Activated CD4-positive, CD25-positive, alpha-beta regulatory T cell treated with anti-CD3 and anti-CD28 coated beads, Interleukin-2, amount 50 U/mL, for 24 hours (primary cell): Measurements from ENCODE around the gene CXCL17.
A peak's percentile ranks its signal among the peaks of the same experiment; 100 is the strongest.

ENCODE experiments used
- ATAC-seq, 2 donors: fragments of 150-1000 bp; cut with Tn5 transposase; one replicate each; pipeline ENCODE4 v1.10.0; 2021; ENCODE audit warnings: mild to moderate bottlenecking in 1 of 2, moderate library complexity in 1 of 2

The CXCL17 gene

DNA sequence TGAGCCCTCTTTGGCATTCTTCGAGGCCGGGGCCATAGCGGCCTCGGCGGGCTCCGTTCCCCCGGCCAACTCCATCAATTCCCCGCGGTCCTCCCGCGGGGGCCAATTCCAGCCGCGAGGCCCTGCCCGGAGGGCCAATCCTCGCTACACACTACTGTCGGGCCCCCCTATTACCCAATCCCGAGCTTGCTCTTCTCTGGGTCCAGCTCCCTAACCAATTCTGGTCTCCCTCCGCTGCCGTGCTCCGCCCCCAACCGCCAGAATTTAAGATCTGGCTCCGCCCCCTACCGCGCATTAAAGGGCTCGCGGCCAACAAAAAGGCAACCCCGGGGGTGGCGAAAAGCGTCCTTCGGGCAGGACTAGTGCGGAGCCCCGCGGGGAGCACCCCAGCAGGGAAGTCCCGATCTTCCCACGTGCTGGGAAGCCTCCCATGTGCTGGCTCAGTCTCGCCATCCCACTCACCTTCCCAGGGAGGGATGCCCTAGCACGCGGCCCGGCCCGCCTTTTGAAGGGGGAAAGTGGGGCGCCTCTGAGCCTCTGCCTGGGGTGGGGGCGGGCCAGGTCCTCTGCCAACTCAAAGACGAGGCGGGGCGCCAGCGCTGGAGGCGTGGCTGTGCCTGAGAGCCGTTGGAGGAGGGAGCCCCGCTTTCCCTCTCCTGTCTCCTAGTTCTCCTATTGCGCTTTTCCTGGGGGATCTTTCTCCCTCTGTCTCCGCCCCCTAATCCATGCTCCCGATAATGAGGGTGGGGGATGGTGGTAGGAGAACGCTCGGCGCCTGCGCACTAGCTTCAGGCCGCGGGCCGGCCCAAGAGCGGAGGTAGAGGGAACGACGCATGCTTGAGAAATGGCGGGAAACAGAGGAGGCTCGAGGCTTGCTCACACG, 19.0 kb downstream of the CXCL17 start:
- ATAC-seq = peak; percentile 92 to 95

DNA sequence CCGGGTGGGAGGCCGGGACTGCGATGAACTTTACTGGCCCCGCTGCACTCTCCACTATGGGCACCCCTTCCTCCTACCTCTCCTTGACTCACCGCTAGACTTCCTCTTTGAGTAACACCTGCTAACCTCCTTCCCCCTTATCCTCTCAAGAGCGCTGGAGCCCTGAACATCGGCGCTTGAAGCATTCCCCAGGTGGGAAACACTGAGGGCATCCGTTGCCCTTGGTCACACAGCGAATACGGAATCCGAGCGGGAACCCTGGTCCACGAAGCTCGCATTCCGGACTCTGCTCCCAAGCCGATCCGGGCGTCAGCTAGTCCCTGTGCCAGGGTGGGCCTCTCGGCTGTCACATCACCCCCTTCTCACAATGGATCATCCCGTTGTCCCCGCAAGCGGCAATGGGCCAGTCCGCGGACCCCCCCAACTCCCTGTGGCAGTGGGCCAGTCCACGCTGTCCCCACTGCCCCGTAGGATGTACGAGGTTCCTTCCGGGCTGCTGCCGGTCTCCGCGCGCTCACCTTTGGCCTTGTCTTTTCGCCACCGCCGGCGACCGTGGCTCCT, 19.8 kb downstream of the CXCL17 start:
- peak; percentile 58 to 64 for ATAC-seq

DNA sequence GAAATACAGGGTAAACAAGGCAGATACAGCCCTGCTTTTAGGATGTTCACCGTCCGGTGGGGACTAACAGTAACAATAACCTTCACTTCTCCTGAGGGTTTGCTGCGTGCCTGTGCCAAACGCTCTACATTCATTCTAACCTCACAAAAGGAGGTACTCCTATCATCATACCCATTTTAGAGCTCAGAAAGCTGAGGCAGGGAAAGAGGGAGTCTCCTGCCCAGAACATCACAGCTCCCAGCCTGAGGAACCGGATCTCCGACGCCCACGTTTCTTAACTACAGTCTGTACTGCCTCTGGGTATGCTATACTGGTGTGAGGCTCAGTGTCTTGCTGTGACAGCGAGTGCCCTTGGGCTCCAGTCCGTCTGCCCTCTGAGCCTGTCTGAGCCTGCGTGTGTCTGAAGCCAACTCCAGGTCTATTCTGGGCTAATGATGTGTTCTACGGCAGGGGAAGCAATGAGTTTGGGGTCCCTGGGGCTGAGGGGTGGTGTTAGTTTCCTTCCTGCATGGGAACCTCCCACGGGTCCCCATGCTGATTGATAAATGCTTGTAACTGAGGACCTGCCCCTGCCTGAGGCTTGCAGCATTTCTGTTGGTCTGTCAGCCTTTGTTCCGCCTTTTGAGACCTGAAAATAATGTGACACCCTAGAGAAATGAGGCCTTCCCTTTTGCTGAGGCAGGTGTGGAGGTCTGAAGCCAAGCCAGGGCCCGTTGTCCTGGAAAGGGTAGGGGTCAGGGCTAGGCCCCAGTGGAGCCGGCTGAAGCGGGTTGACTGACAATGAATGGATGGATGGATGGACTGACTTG, 20.4 kb downstream of the CXCL17 start:
- no peak for ATAC-seq

DNA sequence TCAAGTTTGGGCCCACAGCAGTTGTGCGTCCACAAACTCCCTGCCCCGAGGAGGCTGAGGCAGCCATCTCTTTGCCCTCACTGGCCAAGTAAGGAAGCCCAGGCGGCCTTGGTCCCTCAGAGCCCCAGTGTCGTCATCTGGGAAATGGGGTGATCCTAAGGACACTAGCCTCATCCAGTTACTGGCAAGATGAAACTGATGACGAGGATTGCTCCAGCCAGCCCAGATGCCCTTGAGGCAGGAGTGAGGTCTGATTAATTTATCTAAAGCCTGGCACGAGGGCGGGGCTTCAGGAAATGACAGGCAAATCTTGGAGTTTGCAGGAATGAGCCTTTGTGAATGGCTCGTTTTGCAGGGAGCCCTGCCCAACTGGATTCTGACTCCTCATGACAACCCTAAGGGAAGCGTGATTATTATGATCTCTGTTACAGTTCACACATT, 21.1 kb downstream of the CXCL17 start:
- ATAC-seq = no peak

DNA sequence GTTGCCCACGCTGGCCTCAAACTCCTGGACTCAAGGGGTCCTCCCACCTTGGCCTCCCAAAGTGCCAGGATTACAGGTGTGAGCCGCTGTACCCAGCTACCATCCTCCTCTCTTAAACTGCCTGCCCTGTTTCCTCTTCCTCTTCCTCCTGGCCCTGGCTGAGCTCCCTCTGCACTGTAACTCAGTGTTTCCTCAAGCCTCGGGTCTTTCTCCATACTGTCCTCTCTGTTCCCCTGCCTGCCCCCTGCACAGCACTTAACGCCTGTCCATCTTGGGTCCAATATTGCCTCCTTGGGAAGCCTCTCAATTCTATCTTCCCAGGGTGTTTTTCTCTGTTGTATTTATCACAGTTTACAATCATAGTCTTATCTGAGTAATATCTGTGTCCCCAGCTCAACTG, 21.6 kb downstream of the CXCL17 start:
- ATAC-seq = no peak

DNA sequence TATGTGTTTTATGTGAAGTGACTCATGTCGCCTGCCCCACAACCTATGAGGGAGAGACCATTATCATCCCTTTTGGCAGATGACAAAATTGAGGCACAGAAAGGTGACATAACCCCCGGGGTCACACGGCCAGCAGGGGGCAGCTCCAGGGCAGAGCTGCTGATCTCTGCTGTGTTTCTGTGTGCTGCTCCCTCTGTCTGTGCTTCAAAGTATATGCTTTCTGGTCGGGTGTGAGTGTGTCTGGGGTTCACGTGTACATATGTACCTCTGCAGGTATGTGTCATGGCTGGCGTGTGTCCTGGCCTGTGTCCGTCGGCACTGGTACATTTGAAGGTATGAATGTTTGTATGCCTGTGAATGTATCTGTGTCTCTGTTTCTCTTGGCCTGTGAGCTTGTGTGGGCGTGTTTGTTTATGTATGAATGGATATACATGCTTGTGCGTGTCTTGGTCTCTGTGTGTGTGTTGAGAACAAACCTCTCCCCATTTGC, 22.6 kb downstream of the CXCL17 start:
- ATAC-seq = peak; percentile 33 to 50

DNA sequence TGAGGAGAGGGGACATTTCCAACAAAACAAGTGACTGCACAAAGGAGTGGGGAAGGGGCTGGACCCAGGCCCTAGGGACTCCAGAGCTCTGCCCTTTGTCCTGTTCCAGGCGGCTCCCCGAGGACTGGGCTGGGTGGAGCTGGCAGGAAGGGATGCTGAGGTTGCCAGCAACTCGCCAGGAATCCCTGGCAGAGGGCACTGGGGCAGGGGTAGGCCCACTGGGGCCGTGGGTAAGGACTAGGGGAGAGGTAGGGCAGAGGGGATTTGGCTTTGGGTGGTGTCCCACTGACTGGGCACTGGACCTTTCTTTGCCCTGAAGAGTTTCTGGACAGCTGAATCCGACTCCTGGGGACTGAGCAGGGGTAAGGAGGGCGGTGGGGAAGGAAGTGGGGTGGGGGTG, 23.4 kb downstream of the CXCL17 start:
- no peak for ATAC-seq

DNA sequence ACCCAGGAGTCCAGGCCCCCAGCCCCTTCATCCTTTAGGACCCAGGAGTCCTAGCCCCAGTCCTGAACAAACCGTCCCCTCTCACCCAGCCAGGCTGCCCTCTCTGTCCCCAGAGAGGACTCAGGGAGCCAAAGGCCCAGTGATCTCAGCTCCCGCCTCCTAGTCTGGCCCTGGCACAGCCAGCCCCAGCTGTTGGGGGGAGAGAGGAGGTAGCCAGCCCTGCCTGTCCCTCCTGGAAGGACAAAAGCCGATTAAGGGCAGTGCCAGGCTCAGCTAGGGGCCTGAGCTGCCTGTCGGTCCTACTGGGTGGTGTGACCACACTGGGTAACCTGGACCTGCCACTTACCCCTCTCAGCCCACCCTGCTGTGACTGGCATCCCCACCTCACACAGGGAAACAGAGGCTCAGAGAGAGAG, 30.1 kb downstream of the CXCL17 start:
- ATAC-seq = no peak

DNA sequence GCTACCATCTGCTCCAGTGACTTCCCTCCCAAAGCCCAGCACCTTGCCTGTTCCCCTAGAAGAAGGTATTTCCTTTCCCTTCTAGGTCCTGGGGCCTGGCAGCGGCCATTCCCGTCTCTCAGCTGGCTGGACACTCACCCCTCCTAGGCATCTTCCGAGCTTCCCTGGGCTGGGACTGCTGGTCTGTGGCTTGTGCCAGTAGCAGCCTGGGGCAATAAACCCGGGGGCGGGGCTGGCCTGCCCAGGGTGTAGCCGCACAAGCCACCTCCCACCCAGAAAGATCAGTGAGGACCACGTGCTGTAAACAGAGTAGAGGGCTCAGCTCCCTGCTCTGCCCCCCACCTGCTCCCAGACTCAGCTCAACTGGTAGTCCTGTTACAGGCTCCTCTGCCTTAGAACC, 30.5 kb downstream of the CXCL17 start:
- no peak for ATAC-seq

DNA sequence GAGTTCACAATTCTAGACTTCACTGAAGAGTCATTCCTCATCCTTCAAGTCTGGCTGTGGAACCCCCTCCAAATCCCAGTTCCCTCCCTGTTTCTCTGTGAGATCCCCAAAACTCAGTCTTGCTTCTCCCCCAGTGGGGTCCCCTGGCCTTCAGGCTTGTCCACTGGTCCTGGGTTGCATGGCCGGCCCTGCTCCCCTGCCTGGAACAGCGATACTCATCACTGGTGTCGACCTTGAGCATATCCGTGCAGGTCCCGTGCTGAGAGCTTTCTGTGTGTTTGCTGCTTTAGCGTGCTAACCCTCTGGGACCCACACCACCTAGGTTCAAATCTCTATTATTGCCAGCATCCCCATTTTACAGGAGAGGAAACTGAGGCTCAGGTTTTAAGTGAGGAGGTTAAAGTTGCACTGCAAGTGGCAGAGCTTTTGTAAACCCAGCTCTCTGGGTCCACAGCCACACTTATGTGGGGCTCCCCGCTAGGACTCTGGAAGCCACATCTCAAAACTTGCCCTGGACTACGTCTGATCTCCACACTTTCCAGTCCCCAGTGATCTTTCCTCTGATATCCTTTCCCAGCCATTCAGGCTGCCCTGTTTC, 31.1 kb downstream of the CXCL17 start:
- no peak for ATAC-seq

DNA sequence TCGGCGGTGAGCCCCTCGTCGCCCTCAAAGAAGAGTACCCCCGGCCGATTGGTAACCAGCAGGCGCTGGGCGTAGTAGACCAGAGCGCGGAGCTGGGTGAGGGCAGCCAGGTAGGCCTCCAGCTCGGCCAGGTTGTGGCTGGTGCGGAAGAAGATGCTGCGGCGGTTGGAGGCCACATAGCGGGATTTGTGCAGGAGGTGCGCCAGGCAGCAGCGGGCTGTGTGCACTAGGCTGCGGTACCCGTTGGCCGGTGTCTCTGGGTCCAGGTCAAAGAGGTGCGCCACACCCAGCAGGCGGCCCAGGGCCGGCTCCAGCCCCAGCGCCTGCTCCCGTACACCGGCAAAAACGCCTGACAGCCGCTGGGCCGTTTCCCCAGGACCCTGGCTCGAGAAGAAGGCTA, 32.4 kb downstream of the CXCL17 start:
- ATAC-seq = no peak

DNA sequence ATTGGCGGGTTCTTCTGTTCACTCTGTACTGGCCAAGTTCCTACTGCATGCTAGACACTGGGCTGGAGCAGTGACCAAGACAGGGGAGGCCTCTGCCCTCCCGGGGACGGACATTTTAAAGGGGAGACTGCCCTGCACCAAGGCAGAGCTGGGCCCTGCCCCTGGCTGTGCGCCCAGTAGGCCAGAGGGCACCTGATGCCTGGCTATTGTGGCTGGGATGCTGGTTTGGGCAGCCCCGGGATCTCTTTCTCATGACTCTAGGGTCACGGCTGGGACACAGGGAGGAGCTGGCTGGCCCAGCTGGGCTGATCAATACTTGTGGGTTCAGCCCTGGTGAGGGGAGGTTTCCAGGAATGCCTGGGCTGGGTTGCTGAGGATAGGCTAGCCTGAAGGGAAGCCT, 33.3 kb downstream of the CXCL17 start:
- no peak for ATAC-seq

DNA sequence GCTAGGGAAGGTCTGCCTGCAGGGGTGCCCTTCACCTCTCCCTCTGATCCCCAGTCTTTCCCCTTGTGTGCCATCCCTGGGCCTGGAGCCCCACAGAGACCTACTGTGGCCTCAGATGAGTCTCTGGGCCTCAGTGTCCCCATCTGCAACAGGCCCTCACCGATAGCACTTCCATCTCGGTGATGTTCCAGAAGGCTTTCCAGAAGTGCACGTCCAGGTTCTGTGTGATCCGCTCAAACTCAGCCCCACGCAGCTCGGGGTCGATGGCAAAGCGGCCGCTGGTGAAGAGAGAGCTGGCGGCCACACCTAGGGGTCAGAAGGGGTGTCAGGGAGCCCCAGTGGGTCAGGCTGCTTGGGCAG, 35.0 kb downstream of the CXCL17 start:
- no peak for ATAC-seq

DNA sequence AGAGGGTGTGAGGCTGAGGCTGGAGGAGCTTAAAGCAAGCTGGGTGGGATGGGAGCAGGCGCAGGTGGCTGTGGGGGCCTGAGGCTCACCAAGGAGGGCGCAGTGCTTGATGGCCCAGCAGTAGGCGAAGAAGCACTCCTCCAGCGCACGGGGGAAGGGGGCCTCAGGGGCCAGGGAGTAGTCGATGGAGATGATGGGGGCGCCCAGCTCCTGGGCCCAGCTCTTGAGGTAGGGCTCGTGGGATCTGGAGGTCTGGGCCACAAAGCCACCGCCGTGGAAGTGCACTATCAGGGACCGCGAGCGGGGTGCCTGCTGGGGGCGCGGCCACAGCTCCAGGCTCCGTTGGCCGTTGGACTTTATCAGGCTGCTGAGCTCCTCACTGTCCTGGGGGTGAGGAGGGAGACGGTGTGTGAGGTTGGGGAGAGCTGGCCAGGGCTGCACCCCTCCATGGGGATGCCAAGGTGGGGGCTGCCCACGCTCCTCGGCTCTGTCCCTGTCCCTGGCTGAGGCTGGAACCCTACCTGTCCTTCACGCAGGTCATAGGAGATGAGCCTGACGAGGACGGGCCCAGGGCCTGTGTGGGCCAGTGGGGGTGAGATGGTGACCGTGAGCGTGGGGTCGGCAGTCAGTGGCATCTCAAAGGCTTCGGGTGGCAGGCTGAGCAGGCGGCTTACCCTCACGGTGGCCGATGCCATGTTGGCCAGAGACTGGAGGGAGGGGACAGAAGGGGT, 35.5 kb downstream of the CXCL17 start:
- ATAC-seq = no peak

DNA sequence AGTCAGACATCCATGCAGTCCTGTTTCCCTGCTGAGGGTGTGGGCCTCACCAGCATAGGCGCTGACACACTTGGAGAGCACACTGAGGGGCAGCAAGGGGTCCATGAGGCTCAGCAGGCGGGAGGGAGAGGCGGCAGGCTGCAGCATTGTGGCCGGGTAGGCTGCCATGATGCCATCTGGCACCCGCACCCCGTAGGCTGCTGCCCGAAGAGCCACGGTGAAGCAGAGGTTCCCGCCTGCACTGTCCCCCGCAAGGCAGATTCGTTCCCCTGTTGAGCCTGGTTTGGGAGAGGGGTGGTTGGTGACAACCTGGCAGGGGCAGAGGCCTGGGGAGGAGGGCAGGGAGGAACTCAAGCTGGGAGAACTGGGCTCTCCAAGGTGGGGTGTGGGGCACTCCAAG, 36.6 kb downstream of the CXCL17 start:
- no peak for ATAC-seq

DNA sequence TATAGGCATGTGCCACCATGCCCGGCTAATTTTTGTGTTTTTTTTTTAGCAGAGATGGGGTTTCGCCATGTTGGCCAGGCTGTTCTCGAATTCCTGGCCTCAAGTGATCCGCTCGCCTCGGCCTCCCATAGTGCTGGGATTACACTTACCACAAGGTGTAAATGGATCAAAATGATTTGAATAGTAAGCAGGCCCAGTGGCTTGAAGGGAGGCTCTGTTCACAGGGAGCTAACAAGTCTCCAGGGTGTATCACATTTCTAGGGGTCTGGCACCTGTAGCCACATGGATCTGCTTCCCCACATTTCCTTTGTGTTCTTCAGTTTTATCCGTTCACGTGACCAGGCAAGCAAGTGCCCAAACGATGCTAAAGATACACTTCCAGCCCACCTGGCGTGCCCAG, 39.2 kb downstream of the CXCL17 start:
- no peak for ATAC-seq

DNA sequence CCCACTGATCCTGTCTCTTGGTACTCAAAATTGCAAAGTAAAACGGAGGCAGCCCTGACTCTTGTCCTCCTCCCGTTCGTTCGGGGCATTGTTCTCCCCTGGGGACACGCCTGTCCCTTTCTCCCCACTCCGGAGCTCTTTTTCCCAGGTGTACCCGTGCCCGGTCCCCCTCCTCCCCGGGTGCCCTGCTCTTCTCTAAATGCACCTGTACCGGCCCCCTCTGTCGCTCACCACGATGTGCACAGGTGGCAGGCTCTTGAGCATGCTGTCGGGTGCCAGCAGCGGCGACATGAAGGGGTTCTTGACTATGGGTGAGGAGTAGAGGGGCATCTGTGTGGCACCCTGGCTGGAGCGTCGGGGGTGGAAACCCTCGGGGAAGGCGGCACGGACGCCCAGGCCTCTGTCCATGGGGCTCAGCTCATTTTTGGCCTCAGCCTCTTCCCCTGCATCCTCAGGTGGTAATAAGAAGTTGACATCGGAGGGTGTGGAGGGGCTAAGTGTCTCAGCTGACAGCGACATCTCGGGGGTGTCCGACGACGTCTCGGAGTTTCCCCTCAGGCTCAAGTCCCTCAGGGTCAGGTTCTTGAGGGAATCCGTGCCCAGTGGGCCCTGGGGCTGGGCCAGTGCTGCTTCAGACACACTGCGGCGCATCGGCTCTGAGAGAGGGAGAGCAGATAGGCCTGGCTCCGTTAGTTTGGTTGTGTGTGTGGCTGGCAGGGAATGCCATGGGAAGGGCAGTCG, 40.2 kb downstream of the CXCL17 start:
- ATAC-seq = no peak

DNA sequence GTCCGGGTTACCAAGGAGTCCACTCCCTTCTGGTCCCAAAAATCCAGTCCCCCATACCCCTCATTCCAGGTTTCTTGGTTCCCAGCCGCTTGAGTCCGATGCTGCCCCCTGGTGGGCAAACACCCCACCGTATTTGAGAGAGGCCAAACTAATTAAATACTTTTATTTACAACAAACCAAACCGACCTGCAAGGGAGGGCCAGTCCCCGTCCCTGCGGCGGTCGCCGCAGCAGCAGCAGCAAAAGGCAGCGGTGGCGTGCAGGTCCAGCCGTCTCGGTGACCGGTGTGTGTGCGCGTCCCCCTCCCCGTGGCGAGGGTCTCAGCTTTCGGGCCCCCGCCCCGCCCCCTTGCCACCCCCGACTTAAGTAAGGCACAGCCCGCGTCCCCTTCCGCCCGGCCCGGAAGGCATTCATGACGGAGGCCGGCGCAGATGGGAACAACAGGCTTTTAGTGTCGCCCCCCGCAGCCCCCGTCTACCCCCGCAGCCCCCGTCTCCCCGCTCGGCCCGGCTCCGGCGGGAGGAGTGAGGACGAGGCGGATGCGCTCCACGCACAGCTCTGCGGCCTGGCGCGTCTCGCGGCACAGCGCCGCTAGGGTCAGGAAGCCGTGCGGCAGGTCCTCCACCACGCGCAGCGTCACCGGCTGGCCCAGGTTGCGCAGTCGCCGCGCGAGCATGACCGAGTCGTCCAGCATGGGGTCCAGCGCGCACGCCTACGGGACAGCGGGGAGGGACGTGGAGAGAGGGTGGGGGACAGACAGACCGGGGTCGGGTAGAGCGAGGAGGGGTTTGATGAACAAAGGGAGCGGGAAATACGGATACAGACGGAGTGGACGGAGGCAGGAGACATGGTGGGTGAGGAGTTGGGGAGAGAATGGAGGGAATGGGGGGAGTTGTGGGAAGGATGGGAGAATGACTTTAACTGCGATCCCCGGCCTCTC, 41.1 kb downstream of the CXCL17 start:
- ATAC-seq = peak; percentile 63 to 70

DNA sequence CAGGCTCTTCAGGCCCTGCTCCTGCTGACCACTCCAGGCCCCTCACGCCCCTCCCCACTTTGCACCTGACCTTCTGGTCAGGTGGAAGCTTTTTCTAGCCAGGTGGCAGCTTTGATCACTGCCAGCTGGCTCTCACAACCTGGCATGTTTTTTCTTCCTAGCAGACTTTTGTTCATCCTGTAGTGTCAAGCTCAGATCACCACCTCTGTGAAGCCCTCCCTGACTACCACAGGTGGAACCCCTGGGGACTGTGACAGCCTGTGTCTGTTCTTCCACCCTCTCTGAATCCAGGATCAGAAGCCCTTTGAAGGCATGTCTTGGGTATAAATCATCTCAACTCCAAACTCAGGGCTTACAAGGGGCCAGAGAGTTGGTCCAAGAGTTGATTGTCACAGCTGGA, 42.3 kb downstream of the CXCL17 start:
- no peak for ATAC-seq
